ENCODE data around the gene RNPC3.

The RNPC3 gene, protein sequence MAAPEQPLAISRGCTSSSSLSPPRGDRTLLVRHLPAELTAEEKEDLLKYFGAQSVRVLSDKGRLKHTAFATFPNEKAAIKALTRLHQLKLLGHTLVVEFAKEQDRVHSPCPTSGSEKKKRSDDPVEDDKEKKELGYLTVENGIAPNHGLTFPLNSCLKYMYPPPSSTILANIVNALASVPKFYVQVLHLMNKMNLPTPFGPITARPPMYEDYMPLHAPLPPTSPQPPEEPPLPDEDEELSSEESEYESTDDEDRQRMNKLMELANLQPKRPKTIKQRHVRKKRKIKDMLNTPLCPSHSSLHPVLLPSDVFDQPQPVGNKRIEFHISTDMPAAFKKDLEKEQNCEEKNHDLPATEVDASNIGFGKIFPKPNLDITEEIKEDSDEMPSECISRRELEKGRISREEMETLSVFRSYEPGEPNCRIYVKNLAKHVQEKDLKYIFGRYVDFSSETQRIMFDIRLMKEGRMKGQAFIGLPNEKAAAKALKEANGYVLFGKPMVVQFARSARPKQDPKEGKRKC

DNA sequence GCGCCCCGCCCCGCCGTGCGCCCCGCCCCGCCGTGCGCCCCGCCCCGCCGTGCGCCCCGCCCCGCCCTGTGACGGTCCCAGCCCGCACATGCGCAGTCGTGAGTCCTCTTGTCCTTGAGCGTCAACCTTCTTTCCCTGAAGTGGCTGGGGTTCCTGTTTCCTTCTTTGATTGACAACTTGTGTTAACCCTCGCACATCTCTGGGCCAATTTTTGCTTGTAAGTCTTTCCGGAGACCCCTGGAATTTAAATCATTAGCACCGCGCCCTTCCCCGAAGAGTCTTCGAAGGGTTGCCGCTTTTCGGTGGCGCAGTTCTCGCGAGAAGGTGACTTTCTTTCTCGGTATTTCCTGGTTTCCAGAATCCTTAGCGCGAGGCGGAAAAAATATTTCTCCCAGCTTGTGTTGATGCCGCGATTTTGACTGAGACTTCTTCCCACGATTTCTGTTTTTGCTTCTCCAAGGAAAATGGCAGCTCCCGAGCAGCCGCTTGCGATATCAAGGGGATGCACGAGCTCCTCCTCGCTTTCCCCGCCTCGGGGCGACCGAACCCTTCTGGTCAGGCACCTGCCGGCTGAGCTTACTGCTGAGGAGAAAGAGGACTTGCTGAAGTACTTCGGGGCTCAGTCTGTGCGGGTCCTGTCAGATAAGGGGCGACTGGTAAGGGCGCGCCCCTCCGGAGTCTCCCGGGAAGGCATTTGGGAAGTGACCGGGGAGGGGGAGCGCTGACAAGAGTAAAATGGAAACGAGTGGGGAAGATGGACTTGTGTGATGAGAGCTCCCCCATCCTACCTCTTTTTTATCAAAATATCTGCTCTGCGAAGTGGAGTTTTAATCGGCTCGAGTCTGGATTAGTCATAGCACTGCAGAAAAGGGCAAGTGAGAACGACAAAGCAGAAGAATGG, at the start of gene RNPC3:
RNPC3 (plus strand) TSS at position 93 of the 901 bp plus-strand sequence; CDS start at position 465, 372 bp downstream.
- no peaks in the 10 kb centered on the region for H3K9me3 ChIP-seq (ENCODE audit: insufficient read depth, low read depth, low read length)
- peak within 1 kb of the TSS; percentile 97 for H3K4me3 ChIP-seq (ENCODE audit: low read length)
- H3K27ac ChIP-seq (ENCODE audit: low read length) = peak within 1 kb of the TSS; percentile 62
- H3K4me1 ChIP-seq (ENCODE audit: insufficient read depth, low read length) = no peaks in the 10 kb centered on the region; the same call in 1 of the 2 replicates
- H3K27me3 ChIP-seq (ENCODE audit: insufficient read depth, low read length) = no peaks in the 10 kb centered on the region
- peaks cover 12% of the 10 kb centered on the region; the same call in 1 of the 2 replicates for H3K36me3 ChIP-seq (ENCODE audit: insufficient read depth, low read depth, low read length)
- peak within 1 kb of the TSS; percentile 95 for H3K9ac ChIP-seq (ENCODE audit: low read depth, low read length)

DNA sequence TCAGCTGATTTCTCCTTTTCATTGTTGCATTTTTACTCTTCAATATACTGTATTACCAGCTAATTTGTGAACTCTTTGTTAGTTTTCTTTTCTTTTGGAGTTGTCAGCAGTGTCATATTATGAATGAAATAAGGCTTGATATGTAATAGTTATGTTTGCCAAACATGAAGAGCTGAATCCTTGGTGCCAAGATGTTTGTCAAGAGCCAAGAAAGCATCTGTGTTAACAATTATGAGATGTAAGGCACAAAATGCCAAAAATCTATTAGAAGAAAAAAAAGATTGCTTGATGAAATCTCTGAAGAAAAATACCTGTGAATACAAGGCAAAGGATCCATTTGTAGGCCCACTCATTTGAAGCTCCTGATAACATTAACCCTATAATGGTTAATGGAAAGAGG, 48.4 kb upstream of the RNPC3 start:
- Histone ChIP-seq H3K36me3 (ENCODE audit: insufficient read depth, low read depth, low read length) (no peaks in the 10 kb centered on the region), H3K9ac (ENCODE audit: low read depth, low read length) (no peak overlapping the region), H3K27me3 (ENCODE audit: insufficient read depth, low read length) (no peaks in the 10 kb centered on the region), H3K9me3 (ENCODE audit: insufficient read depth, low read depth, low read length) (no peaks in the 10 kb centered on the region), H3K4me3 (ENCODE audit: low read length) (no peak overlapping the region), H3K27ac (ENCODE audit: low read length) (no peak overlapping the region), H3K4me1 (ENCODE audit: insufficient read depth, low read length) (no peaks in the 10 kb centered on the region)

DNA sequence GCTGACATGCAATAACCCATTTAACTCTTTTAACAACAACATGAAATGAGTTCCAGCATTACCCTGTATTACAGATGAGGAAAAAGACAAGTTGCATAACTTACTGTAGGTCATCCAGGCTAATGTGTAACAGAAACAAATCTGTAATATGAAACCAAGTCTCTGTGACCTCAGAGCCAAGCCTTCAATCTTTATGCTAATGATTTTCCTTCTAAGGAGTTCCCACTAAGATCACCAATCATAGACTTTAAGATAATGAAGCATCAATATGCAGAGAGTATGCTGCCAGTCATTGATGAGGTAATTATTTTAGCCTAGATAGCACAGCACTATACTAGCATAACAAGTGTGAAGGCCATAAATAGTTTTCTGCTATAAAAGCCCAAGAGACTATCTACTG, 35.6 kb upstream of the RNPC3 start:
- H3K4me3 ChIP-seq (ENCODE audit: low read length) = no peak overlapping the region
- H3K9me3 ChIP-seq (ENCODE audit: insufficient read depth, low read depth, low read length) = no peaks in the 10 kb centered on the region
- H3K27me3 ChIP-seq (ENCODE audit: insufficient read depth, low read length) = no peaks in the 10 kb centered on the region
- H3K27ac ChIP-seq (ENCODE audit: low read length) = no peak overlapping the region
- H3K9ac ChIP-seq (ENCODE audit: low read depth, low read length) = no peak overlapping the region
- H3K4me1 ChIP-seq (ENCODE audit: insufficient read depth, low read length) = no peaks in the 10 kb centered on the region
- H3K36me3 ChIP-seq (ENCODE audit: insufficient read depth, low read depth, low read length) = no peaks in the 10 kb centered on the region

DNA sequence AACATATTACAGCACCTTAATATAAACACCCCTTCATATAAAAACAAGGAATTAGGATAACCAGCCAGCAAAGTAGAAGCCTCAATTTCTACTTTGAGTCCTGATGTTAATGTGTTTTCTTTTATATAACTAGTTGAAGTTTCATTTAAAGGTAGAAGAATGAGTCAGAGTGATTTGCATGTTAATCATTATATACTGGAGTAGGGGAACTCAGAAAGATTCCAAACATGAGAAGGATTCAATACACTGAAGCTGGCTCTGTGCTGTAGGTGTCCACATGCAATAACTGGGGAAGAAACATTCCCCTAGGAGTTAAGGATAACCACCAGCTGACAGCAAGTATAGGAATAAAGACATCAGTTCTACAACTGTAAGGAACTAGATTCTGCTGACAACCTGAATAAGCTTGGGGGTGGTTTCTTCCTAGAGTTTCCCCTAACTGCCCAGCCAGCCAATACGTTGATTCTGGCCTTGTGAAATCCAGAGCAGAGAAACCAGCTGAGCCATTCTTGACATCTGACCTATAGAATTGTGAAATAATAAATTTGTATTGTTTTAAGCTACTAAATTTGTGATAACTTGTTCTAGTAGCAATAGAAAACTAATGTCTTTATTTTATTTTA, 33.4 kb upstream of the RNPC3 start:
- Histone ChIP-seq H3K9me3 (ENCODE audit: insufficient read depth, low read depth, low read length) (no peaks in the 10 kb centered on the region), H3K36me3 (ENCODE audit: insufficient read depth, low read depth, low read length) (no peaks in the 10 kb centered on the region), H3K9ac (ENCODE audit: low read depth, low read length) (no peak overlapping the region), H3K4me3 (ENCODE audit: low read length) (no peak overlapping the region), H3K27me3 (ENCODE audit: insufficient read depth, low read length) (no peaks in the 10 kb centered on the region), H3K4me1 (ENCODE audit: insufficient read depth, low read length) (no peaks in the 10 kb centered on the region), H3K27ac (ENCODE audit: low read length) (no peak overlapping the region)

DNA sequence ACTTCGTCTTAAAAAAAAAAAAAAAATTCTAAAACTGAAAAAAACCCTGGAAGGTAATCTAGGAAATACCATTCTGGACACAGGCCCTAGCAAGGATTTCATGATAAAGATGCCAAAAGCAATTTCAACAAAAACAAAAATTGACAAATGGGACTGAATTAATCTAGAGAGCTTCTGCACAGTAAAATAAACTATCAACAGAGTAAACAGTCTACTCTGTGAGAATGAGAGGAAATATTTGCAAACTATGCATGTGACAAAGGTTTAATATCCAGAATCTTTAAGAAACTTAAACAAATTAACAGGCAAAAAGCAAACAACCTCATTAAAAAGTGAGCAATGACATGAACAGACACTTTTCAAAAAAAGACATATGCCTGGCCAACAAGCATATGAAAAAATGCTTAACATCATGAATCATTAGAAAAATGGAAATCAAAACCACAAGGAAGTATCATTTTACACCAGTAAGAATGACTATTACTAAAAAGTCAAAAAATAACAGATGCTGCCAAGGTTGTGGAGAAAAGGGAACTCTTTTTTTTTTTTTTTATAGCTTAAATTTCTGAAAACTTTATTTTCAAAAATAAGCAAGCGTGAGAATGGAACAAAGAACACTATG, 29.4 kb upstream of the RNPC3 start:
- no peak overlapping the region for H3K4me3 ChIP-seq (ENCODE audit: low read length)
- no peak overlapping the region for H3K27ac ChIP-seq (ENCODE audit: low read length)
- H3K9ac ChIP-seq (ENCODE audit: low read depth, low read length) = no peak overlapping the region
- no peaks in the 10 kb centered on the region for H3K27me3 ChIP-seq (ENCODE audit: insufficient read depth, low read length)
- H3K36me3 ChIP-seq (ENCODE audit: insufficient read depth, low read depth, low read length) = no peaks in the 10 kb centered on the region
- H3K9me3 ChIP-seq (ENCODE audit: insufficient read depth, low read depth, low read length) = no peaks in the 10 kb centered on the region
- H3K4me1 ChIP-seq (ENCODE audit: insufficient read depth, low read length) = no peaks in the 10 kb centered on the region

DNA sequence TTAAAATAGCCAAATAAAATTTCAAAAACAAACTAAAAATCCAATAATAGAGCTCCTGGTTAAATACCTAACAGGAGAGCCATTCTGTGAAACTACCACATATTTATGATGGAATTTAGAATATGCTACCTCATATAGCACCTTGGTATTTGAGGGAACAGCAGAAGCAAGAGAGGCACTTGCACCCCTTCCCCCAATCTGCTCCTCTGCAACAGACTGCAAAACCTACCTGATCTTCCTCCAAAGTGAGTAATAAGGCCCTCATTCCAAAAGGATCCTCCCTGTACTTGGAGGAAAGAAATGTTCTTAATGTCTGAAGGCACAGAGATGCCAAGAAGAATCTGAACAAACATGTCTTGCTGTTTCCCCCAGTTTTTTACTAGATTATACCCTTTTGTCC, 28.1 kb upstream of the RNPC3 start:
- Histone ChIP-seq H3K36me3 (ENCODE audit: insufficient read depth, low read depth, low read length) (no peaks in the 10 kb centered on the region), H3K27me3 (ENCODE audit: insufficient read depth, low read length) (no peaks in the 10 kb centered on the region), H3K27ac (ENCODE audit: low read length) (no peak overlapping the region), H3K4me3 (ENCODE audit: low read length) (no peak overlapping the region), H3K9me3 (ENCODE audit: insufficient read depth, low read depth, low read length) (no peaks in the 10 kb centered on the region), H3K4me1 (ENCODE audit: insufficient read depth, low read length) (no peaks in the 10 kb centered on the region), H3K9ac (ENCODE audit: low read depth, low read length) (no peak overlapping the region)

DNA sequence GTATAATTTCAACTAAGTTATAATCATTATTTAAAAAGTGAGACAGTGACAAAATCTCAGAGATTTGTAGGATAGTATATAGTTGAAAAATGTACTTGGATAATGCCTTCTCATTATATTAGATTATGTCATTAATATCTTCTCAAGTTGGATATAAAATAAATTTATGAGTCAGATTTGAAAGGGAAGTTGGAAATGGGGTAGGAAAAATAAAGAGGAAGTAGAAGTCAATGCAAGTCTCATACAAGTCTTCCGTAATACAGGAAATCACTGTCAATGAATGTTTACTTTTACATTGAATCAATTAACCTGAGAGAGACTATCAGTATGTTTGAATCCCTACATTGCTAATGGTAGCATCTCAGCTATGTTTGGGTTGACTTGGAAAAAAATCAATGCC, 16.2 kb upstream of the RNPC3 start:
- no peaks in the 10 kb centered on the region for H3K36me3 ChIP-seq (ENCODE audit: insufficient read depth, low read depth, low read length)
- H3K27ac ChIP-seq (ENCODE audit: low read length) = no peak overlapping the region
- H3K27me3 ChIP-seq (ENCODE audit: insufficient read depth, low read length) = no peaks in the 10 kb centered on the region
- H3K4me1 ChIP-seq (ENCODE audit: insufficient read depth, low read length) = peaks cover under 1% of the 10 kb centered on the region
- H3K9me3 ChIP-seq (ENCODE audit: insufficient read depth, low read depth, low read length) = no peaks in the 10 kb centered on the region; the same call in 1 of the 2 replicates
- H3K4me3 ChIP-seq (ENCODE audit: low read length) = no peak overlapping the region
- H3K9ac ChIP-seq (ENCODE audit: low read depth, low read length) = no peak overlapping the region

DNA sequence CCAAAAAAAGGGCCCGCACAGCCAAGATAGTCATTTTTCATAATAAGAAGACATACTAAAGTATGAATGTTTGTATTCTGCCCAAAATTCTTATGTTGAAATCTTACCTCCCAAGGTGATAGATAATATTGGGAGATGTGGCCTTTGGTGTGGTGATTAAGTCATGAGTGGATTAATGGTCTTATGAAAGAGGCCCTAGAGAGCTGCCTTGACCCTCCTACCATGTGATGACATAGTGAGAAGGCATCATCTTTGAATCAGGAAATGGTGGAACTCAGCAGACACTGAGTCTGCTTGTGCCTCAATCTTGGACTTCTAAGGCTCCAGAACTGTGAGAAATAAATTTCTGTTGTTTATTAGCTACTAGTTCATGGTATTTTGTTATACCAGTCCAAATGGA, 11.8 kb upstream of the RNPC3 start:
- no peaks in the 10 kb centered on the region for H3K36me3 ChIP-seq (ENCODE audit: insufficient read depth, low read depth, low read length)
- H3K27me3 ChIP-seq (ENCODE audit: insufficient read depth, low read length) = no peaks in the 10 kb centered on the region
- H3K4me3 ChIP-seq (ENCODE audit: low read length) = no peak overlapping the region
- H3K9ac ChIP-seq (ENCODE audit: low read depth, low read length) = no peak overlapping the region
- H3K4me1 ChIP-seq (ENCODE audit: insufficient read depth, low read length) = no peaks in the 10 kb centered on the region
- H3K9me3 ChIP-seq (ENCODE audit: insufficient read depth, low read depth, low read length) = no peaks in the 10 kb centered on the region; the same call in 1 of the 2 replicates
- H3K27ac ChIP-seq (ENCODE audit: low read length) = no peak overlapping the region

DNA sequence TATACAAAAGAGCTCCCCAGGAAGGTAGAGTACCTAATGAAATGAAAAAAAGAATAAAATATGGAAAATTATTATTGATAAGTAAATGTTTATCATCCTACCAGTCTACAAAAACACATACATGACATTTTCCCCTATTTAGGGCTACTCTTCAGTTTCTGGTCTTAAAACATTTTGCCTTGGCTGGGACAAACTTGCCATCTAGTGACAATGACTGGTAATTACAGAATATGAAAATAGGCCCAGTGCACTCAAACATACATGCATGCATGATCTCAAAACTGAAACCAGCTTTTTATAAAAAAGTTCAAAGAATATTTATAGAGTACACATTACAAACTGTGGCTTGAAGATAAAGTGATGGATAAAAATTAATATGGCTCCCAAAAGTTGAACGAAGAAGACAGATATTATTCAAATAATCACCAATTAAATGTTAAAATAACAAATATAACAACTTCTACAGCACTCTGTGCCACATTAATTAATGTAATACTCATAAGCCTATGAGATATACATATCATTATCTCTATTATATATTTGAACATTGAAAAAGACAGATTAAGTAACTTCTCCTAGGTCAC, 10.5 kb upstream of the RNPC3 start:
- Histone ChIP-seq H3K4me3 (ENCODE audit: low read length) (no peak overlapping the region), H3K9ac (ENCODE audit: low read depth, low read length) (no peak overlapping the region)

DNA sequence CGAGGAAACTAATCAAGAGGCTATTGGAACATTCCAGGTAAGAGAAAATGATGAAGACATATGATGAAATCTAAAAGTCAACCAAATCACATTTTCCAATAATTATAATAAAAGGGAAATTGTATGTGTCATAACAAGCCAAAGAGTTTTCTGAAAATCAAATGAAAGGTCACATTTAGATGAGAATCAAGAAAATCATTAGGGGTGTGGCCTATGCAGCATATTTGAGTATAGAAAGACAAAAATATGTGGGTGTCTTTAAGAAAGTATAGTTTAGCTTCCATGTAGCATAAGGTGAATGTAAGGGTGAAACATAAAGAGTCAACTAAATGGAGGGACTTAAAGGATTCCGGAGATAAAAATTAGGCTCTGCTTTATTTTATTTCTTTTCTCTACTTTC, 9.2 kb upstream of the RNPC3 start:
- no peak overlapping the region for H3K27ac ChIP-seq (ENCODE audit: low read length)
- H3K4me1 ChIP-seq (ENCODE audit: insufficient read depth, low read length) = no peaks in the 10 kb centered on the region
- no peaks in the 10 kb centered on the region for H3K27me3 ChIP-seq (ENCODE audit: insufficient read depth, low read length)
- H3K4me3 ChIP-seq (ENCODE audit: low read length) = no peak overlapping the region
- H3K36me3 ChIP-seq (ENCODE audit: insufficient read depth, low read depth, low read length) = no peaks in the 10 kb centered on the region
- H3K9ac ChIP-seq (ENCODE audit: low read depth, low read length) = no peak overlapping the region
- H3K9me3 ChIP-seq (ENCODE audit: insufficient read depth, low read depth, low read length) = no peaks in the 10 kb centered on the region; the same call in 1 of the 2 replicates

More for the DNA sequence above, 10.5 kb upstream of the RNPC3 start:
- H3K27me3 ChIP-seq (ENCODE audit: insufficient read depth, low read length) = no peaks in the 10 kb centered on the region
- H3K9me3 ChIP-seq (ENCODE audit: insufficient read depth, low read depth, low read length) = no peaks in the 10 kb centered on the region; the same call in 1 of the 2 replicates
- H3K36me3 ChIP-seq (ENCODE audit: insufficient read depth, low read depth, low read length) = no peaks in the 10 kb centered on the region
- H3K27ac ChIP-seq (ENCODE audit: low read length) = no peak overlapping the region
- no peaks in the 10 kb centered on the region for H3K4me1 ChIP-seq (ENCODE audit: insufficient read depth, low read length)

DNA sequence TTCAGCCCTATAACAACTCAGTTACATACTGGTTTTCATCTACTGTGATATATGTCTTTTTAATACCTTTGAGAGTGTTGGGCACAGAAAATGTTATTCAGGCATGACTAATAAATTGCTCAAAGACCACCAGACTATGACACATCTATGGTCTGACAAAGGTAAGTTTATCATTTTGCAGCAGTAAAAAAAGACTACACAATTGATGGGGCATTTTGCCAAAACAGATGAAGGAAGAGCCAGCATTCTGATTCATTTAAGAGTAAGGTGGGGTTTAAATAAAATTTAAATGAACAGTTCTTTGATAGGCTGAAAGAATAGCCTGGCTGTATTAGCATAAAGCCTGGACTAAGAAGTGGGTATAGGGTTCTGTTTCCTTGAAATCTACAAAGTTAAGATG, 8.8 kb upstream of the RNPC3 start:
- H3K27ac ChIP-seq (ENCODE audit: low read length) = no peak overlapping the region
- no peaks in the 10 kb centered on the region; the same call in 1 of the 2 replicates for H3K9me3 ChIP-seq (ENCODE audit: insufficient read depth, low read depth, low read length)
- H3K27me3 ChIP-seq (ENCODE audit: insufficient read depth, low read length) = no peaks in the 10 kb centered on the region
- H3K4me1 ChIP-seq (ENCODE audit: insufficient read depth, low read length) = no peaks in the 10 kb centered on the region
- no peak overlapping the region for H3K9ac ChIP-seq (ENCODE audit: low read depth, low read length)
- H3K36me3 ChIP-seq (ENCODE audit: insufficient read depth, low read depth, low read length) = no peaks in the 10 kb centered on the region
- no peak overlapping the region for H3K4me3 ChIP-seq (ENCODE audit: low read length)
